Neural progenitor cell (in vitro differentiated cells): ENCODE measurements around the gene THEM4. TPM values are rescaled to one million over a fixed set of nuclear protein-coding genes. Genes with fewer than 3 reads are reported as not detected.

Experiments
- DNase-seq: peaks from one replicate; pipeline ENCODE4 v3.0.0-alpha.2; 2016; ENCODE audit warnings: low spot score
- H2AFZ ChIP-seq: fragments of 200-600 bp; sonication (generic); replicated peaks from 2 replicates; pipeline ENCODE4 v1.6.1; 2016; ENCODE audit warnings: antibody characterized with exemption
- H3F3A ChIP-seq: fragments of 200-600 bp; sonication (generic); 2 replicates; pipeline ENCODE4 v1.6.1; 2016; ENCODE audit warnings: antibody characterized with exemption, low read depth
- H3K27ac ChIP-seq: fragments of 200-600 bp; sonication (generic); 2 replicates; pipeline ENCODE4 v1.5.1; 2016; ENCODE audit warnings: mild to moderate bottlenecking
- H3K27me3 ChIP-seq: fragments of 200-600 bp; sonication (generic); 2 replicates; pipeline ENCODE4 v1.6.1; 2016; ENCODE audit warnings: mild to moderate bottlenecking, moderate library complexity
- H3K36me3 ChIP-seq: fragments of 200-600 bp; sonication (generic); 2 replicates; pipeline ENCODE4 v1.5.1; 2016
- H3K4me1 ChIP-seq: fragments of 200-600 bp; sonication (generic); 2 replicates; pipeline ENCODE4 v1.6.1; 2016; ENCODE audit warnings: mixed run types
- H3K4me2 ChIP-seq: fragments of 200-600 bp; sonication (generic); 2 replicates; pipeline ENCODE4 v1.6.1; 2016
- H3K4me3 ChIP-seq: fragments of 200-600 bp; sonication (generic); 2 replicates; pipeline ENCODE4 v1.5.1; 2016
- H3K79me2 ChIP-seq: fragments of 200-600 bp; sonication (generic); 2 replicates; pipeline ENCODE4 v1.6.1; 2016; ENCODE audit warnings: low read depth
- H3K9ac ChIP-seq: fragments of 200-600 bp; sonication (generic); 2 replicates; pipeline ENCODE4 v1.6.1; 2016
- H3K9me3 ChIP-seq: fragments of 200-600 bp; sonication (generic); 2 replicates; pipeline ENCODE4 v1.5.1; 2016; ENCODE audit warnings: low read depth
- H4K20me1 ChIP-seq: fragments of 200-600 bp; sonication (generic); 2 replicates; pipeline ENCODE4 v1.6.1; 2016; ENCODE audit warnings: low read depth
- H3K27ac Mint-ChIP-seq: 3 replicates; pipeline ENCODE4 v1.8.0; 2021; ENCODE audit warnings: mixed read lengths
- H3K27me3 Mint-ChIP-seq: 2 replicates; pipeline ENCODE4 v1.8.0; 2022; ENCODE audit warnings: low read depth, mild to moderate bottlenecking, inconsistent platforms, moderate library complexity, mixed read lengths; ENCODE audit not compliant: insufficient read depth
- H3K36me3 Mint-ChIP-seq: 3 replicates; pipeline ENCODE4 v1.8.0; 2021; ENCODE audit warnings: mixed read lengths
- H3K4me1 Mint-ChIP-seq: 3 replicates; pipeline ENCODE4 v1.8.0; 2021; ENCODE audit warnings: mixed read lengths
- H3K4me3 Mint-ChIP-seq: 3 replicates; pipeline ENCODE4 v1.8.0; 2021; ENCODE audit warnings: mild to moderate bottlenecking, moderate library complexity, mixed read lengths
- H3K9me3 Mint-ChIP-seq: 3 replicates; pipeline ENCODE4 v1.8.0; 2020; ENCODE audit warnings: mixed read lengths
- EZH2 ChIP-seq: fragments of 200-600 bp; sonication (generic); IDR thresholded peaks from 2 replicates; pipeline ENCODE4 v1.6.1; 2017; ENCODE audit warnings: antibody characterized with exemption, mild to moderate bottlenecking, moderate library complexity
- EZH2phosphoT487 ChIP-seq: fragments of 200-600 bp; sonication (generic); IDR thresholded peaks from 2 replicates; pipeline ENCODE4 v1.6.1; 2017; ENCODE audit warnings: antibody characterized with exemption
- total RNA-seq: library from RNA; depleted of rRNA; stranded (reverse); fragments of >200 nt; gene quantifications from 2 replicates; pipeline ENCODE4 v1.2.3, GENCODE V29; 2015; ENCODE audit warnings: low replicate concordance
- TF ChIP-seq, protein P1 (sequence below): fragments of 200-600 bp; sonication (generic); IDR thresholded peaks from 2 replicates; pipeline ENCODE4 v1.5.1; 2017; ENCODE audit warnings: antibody characterized with exemption, mild to moderate bottlenecking

Gene THEM4
- total RNA-seq, 1 donor from 2014 or later = 14.1 TPM

DNA sequence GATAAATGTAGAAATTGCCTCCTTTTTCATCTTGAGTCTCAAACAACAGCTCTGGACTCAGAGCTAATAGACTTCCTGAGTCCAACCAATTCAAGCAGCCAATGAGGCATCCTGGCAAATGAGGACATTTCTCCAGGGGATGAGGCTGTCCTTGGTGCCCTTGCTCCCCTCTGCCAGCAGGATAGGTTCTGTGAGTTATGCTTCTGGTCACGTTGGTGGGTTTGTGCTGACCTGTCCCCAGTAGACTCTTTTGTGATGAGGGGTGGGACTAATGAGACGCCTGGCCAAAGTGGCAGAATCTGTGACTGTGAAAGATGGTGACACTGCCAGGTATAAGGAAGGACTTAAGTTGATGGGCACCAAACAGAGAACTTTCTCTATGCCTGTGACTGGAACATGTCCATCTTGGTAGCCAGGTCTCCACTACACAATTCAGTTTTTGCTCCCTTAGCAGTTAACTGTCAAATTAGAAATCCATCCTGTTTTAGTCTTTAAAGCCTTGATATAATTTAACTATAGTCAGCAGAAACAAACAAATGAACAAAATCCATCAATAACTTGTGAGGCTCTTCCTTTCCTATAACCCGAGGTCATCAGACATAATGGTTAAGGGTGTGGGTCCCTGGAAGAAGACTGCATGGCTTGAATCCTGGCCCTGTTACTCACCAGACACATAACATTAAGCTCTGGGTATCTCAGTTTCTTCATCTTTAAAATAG, 35.7 kb upstream of the THEM4 start:
- Histone ChIP-seq H3K4me3 (no peak overlapping the region), H3F3A (no peaks in the 10 kb centered on the region), H3K9me3 (no peaks in the 10 kb centered on the region), H3K9ac (no peak overlapping the region), H3K27me3 (no peaks in the 10 kb centered on the region), H3K4me1 (no peaks in the 10 kb centered on the region), H3K4me2 (no peak overlapping the region), H3K36me3 (no peaks in the 10 kb centered on the region), H2AFZ (no peak overlapping the region), H4K20me1 (no peaks in the 10 kb centered on the region), H3K27ac (no peak overlapping the region), H3K79me2 (no peaks in the 10 kb centered on the region)
- no peak for DNase-seq
- H3K27me3 Mint-ChIP-seq = peaks cover 12% of the 10 kb centered on the region
- no peaks in the 10 kb centered on the region for H3K9me3 Mint-ChIP-seq
- H3K36me3 Mint-ChIP-seq = no peaks in the 10 kb centered on the region
- no peak overlapping the region for H3K4me3 Mint-ChIP-seq
- H3K27ac Mint-ChIP-seq = no peak overlapping the region
- TF ChIP-seq EZH2 (no peak), EZH2phosphoT487 (no peak)
- TF ChIP-seq, protein P1, sequence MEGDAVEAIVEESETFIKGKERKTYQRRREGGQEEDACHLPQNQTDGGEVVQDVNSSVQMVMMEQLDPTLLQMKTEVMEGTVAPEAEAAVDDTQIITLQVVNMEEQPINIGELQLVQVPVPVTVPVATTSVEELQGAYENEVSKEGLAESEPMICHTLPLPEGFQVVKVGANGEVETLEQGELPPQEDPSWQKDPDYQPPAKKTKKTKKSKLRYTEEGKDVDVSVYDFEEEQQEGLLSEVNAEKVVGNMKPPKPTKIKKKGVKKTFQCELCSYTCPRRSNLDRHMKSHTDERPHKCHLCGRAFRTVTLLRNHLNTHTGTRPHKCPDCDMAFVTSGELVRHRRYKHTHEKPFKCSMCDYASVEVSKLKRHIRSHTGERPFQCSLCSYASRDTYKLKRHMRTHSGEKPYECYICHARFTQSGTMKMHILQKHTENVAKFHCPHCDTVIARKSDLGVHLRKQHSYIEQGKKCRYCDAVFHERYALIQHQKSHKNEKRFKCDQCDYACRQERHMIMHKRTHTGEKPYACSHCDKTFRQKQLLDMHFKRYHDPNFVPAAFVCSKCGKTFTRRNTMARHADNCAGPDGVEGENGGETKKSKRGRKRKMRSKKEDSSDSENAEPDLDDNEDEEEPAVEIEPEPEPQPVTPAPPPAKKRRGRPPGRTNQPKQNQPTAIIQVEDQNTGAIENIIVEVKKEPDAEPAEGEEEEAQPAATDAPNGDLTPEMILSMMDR = no peak
- H3K4me1 Mint-ChIP-seq = peaks cover 48% of the 10 kb centered on the region

DNA sequence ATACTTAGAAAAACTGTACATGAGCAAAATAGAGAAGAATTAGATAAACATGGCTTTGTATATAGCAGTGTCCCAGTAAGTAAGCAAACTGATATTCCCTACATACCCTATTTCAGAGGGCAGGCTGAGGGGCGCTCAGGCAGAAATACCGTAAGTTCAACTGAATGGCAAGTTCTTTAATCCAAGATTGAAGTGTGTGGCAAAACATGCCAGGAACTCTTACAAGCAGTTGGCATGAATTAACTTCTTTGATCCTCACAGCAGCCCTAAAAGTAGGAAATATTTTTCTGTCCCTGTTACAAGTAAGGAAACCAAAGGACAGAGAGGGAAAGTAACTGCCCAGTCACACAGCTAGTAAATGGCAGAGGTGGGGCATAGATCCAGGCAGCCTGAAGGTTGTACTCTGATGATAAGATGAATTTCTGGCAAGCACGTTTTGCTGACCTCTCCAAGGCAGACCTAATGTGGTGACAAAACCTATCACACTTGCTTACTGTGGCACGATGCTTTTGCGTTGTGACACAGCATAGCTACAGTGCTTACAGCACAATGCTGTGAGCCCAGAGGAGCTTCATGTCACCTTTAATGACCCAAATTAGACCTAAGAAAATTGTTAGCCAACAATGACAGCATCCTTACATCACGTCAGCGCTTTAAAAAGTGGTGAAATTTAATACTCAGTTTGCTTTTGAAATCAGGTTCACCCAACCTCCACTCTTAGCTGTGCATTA, 35.0 kb upstream of the THEM4 start:
- Histone ChIP-seq H3K79me2 (no peaks in the 10 kb centered on the region), H3K4me3 (no peak overlapping the region), H3K4me2 (no peak overlapping the region), H3K27me3 (no peaks in the 10 kb centered on the region), H3K36me3 (no peaks in the 10 kb centered on the region), H3F3A (no peaks in the 10 kb centered on the region), H2AFZ (no peak overlapping the region), H3K9ac (no peak overlapping the region), H3K4me1 (no peaks in the 10 kb centered on the region), H4K20me1 (no peaks in the 10 kb centered on the region), H3K27ac (no peak overlapping the region), H3K9me3 (no peaks in the 10 kb centered on the region)
- Mint-ChIP-seq H3K4me1 (peaks cover 48% of the 10 kb centered on the region), H3K4me3 (no peak overlapping the region), H3K9me3 (no peaks in the 10 kb centered on the region), H3K27me3 (peaks cover 15% of the 10 kb centered on the region), H3K27ac (no peak overlapping the region), H3K36me3 (no peaks in the 10 kb centered on the region)
- no peak for DNase-seq
- TF ChIP-seq, protein P1 = no peak
- no peak for TF ChIP-seq EZH2phosphoT487

DNA sequence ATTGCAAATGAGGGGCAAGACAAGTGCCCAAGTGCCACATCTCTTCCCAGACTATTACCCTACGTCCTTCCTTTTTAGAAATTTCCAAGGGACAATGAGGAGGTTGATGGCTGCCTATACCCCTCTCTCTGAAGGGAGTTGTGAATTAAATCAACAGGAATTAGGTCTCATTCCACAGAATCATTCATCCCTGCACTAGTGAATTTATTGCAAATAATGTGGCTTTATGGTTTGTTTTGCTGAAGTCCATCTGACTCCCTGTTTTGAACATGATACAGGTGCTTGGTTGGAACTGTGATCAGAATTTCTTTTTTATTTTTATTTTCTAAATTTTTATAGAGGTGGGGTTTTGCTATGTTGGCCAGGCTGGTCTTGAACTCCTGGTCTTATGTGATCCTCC, 34.3 kb upstream of the THEM4 start:
- no peak for DNase-seq
- no peaks in the 10 kb centered on the region for H3K36me3 Mint-ChIP-seq
- Histone ChIP-seq H2AFZ (no peak overlapping the region), H3F3A (no peaks in the 10 kb centered on the region), H3K9me3 (no peaks in the 10 kb centered on the region), H3K79me2 (no peaks in the 10 kb centered on the region), H3K4me2 (no peak overlapping the region), H3K9ac (no peak overlapping the region), H3K4me3 (no peak overlapping the region), H4K20me1 (no peaks in the 10 kb centered on the region), H3K27me3 (no peaks in the 10 kb centered on the region), H3K4me1 (no peaks in the 10 kb centered on the region), H3K27ac (no peak overlapping the region), H3K36me3 (no peaks in the 10 kb centered on the region)
- peaks cover 15% of the 10 kb centered on the region for H3K27me3 Mint-ChIP-seq
- TF ChIP-seq EZH2phosphoT487 (no peak), EZH2 (no peak)
- TF ChIP-seq, protein P1 = no peak
- no peak overlapping the region for H3K27ac Mint-ChIP-seq
- H3K9me3 Mint-ChIP-seq = no peaks in the 10 kb centered on the region
- H3K4me1 Mint-ChIP-seq = peaks cover 48% of the 10 kb centered on the region
- H3K4me3 Mint-ChIP-seq = no peak overlapping the region
